GM19351 (cell line): ENCODE measurements around the gene MGAM2.

Experiments
- ATAC-seq: cut with Tn5 transposase; IDR thresholded peaks from one replicate; pipeline ENCODE4 v1.9.1; 2021; ENCODE audit warnings: mild to moderate bottlenecking, moderate library complexity; ENCODE audit not compliant: unreplicated experiment

The MGAM2 gene

GRCh38 chr7:142114207-142114606 lies 2.7 kb downstream of the MGAM2 start:
- no peak for ATAC-seq

- no peak for ATAC-seq
Observed at GRCh38 chr7:142120524-142120923, 9.0 kb downstream of the MGAM2 start.

- no peak for ATAC-seq
Observed at GRCh38 chr7:142123184-142123583, 11.7 kb downstream of the MGAM2 start.

- no peak for ATAC-seq
Observed at GRCh38 chr7:142125256-142125955, 13.9 kb downstream of the MGAM2 start.

- no peak for ATAC-seq
Observed at GRCh38 chr7:142130267-142130666, 18.7 kb downstream of the MGAM2 start.

- no peak for ATAC-seq
Observed at GRCh38 chr7:142131439-142132185, 20.1 kb downstream of the MGAM2 start.

GRCh38 chr7:142133731-142134148 lies 22.2 kb downstream of the MGAM2 start:
- no peak for ATAC-seq

GRCh38 chr7:142134909-142135308 lies 23.4 kb downstream of the MGAM2 start:
- ATAC-seq, result no peak

- no peak for ATAC-seq
Observed at GRCh38 chr7:142138996-142139395, 27.5 kb downstream of the MGAM2 start.

GRCh38 chr7:142139597-142140400 lies 28.3 kb downstream of the MGAM2 start:
- ATAC-seq, result no peak

- ATAC-seq, result no peak
Observed at GRCh38 chr7:142140401-142140959, 29.0 kb downstream of the MGAM2 start.

GRCh38 chr7:142142702-142143101 lies 31.2 kb downstream of the MGAM2 start:
- no peak for ATAC-seq

- ATAC-seq, result no peak
Observed at GRCh38 chr7:142146124-142146523, 34.6 kb downstream of the MGAM2 start.

GRCh38 chr7:142150356-142150755 lies 38.8 kb downstream of the MGAM2 start:
- no peak for ATAC-seq

- ATAC-seq, result no peak
Observed at GRCh38 chr7:142150869-142151268, 39.4 kb downstream of the MGAM2 start.

GRCh38 chr7:142152076-142152475 lies 40.6 kb downstream of the MGAM2 start:
- ATAC-seq, result peak; percentile 67

GRCh38 chr7:142153400-142153799 lies 41.9 kb downstream of the MGAM2 start:
- peak; percentile 72 for ATAC-seq

- ATAC-seq, result no peak
Observed at GRCh38 chr7:142158736-142159496, 47.4 kb downstream of the MGAM2 start.

GRCh38 chr7:142161921-142162320 lies 50.4 kb downstream of the MGAM2 start:
- no peak for ATAC-seq

GRCh38 chr7:142168746-142169145 lies 57.2 kb downstream of the MGAM2 start:
- no peak for ATAC-seq

GRCh38 chr7:142172932-142173331 lies 61.4 kb downstream of the MGAM2 start:
- ATAC-seq, result no peak
